ENCODE measurements around the gene SLC39A6.
"Not testable (repeated sequence)": the region's sequence is repeated elsewhere in the genome, so short reads cannot be mapped to it uniquely, and the experiment has no call there.

The SLC39A6 gene

GRCh38 chr18:36067055-36067957 is 61.8 kb downstream of the SLC39A6 start, which contains the start of gene RPRD1A:
Gene RPRD1A (minus strand): TSS chr18:36067559. CDS start chr18:36067404, 155 bp downstream.
- Mint-ChIP-seq H3K27me3 (ENCODE audit: low read depth) (no peaks in the 10 kb centered on the region), H3K27ac (peak within 1 kb of the TSS; percentile 92), H3K4me1 (ENCODE audit: low read depth) (peaks cover 28% of the 10 kb centered on the region), H3K4me3 (peak within 1 kb of the TSS; percentile 89), H3K9me3 (no peaks in the 10 kb centered on the region), H3K36me3 (ENCODE audit: low read depth) (peaks cover 5% of the 10 kb centered on the region)

- Mint-ChIP-seq H3K27me3 (ENCODE audit: low read depth) (no peaks in the 10 kb centered on the region), H3K36me3 (ENCODE audit: low read depth) (peaks cover 5% of the 10 kb centered on the region), H3K4me3 (peak overlapping the region; percentile 89), H3K4me1 (ENCODE audit: low read depth) (peaks cover 28% of the 10 kb centered on the region), H3K9me3 (no peaks in the 10 kb centered on the region), H3K27ac (peak overlapping the region; percentile 92)
Measured at GRCh38 chr18:36066686-36067054, 62.5 kb downstream of the SLC39A6 start.

- H3K27ac Mint-ChIP-seq = peak overlapping the region; percentile 92
Measured at GRCh38 chr18:36066001-36066400, 63.1 kb downstream of the SLC39A6 start.

GRCh38 chr18:36064809-36065079 is 64.4 kb downstream of the SLC39A6 start:
- H3K27me3 Mint-ChIP-seq (ENCODE audit: low read depth); H3K9me3 Mint-ChIP-seq; H3K27ac Mint-ChIP-seq; H3K36me3 Mint-ChIP-seq (ENCODE audit: low read depth): not testable (repeated sequence)
- Mint-ChIP-seq H3K4me1 (ENCODE audit: low read depth) (peaks cover 28% of the 10 kb centered on the region), H3K4me3 (peak overlapping the region; percentile 14)

More at GRCh38 chr18:36066001-36066400, 63.1 kb downstream of the SLC39A6 start:
- peaks cover 28% of the 10 kb centered on the region for H3K4me1 Mint-ChIP-seq (ENCODE audit: low read depth)
- no peaks in the 10 kb centered on the region for H3K9me3 Mint-ChIP-seq
- H3K4me3 Mint-ChIP-seq = peak overlapping the region; percentile 89
- no peaks in the 10 kb centered on the region for H3K27me3 Mint-ChIP-seq (ENCODE audit: low read depth)
- H3K36me3 Mint-ChIP-seq (ENCODE audit: low read depth) = peaks cover 5% of the 10 kb centered on the region

GRCh38 chr18:36064027-36064808 is 64.9 kb downstream of the SLC39A6 start:
- Mint-ChIP-seq H3K36me3 (ENCODE audit: low read depth) (peaks cover 5% of the 10 kb centered on the region), H3K27ac (no peak overlapping the region), H3K4me1 (ENCODE audit: low read depth) (peaks cover 28% of the 10 kb centered on the region), H3K9me3 (no peaks in the 10 kb centered on the region), H3K27me3 (ENCODE audit: low read depth) (no peaks in the 10 kb centered on the region), H3K4me3 (no peak overlapping the region)

- Mint-ChIP-seq H3K27me3 (ENCODE audit: low read depth) (no peaks in the 10 kb centered on the region), H3K9me3 (peaks cover 2% of the 10 kb centered on the region), H3K27ac (no peak overlapping the region), H3K4me3 (no peak overlapping the region), H3K36me3 (ENCODE audit: low read depth) (peaks cover 3% of the 10 kb centered on the region), H3K4me1 (ENCODE audit: low read depth) (peaks cover 7% of the 10 kb centered on the region)
Measured at GRCh38 chr18:36058674-36059073, 70.5 kb downstream of the SLC39A6 start.

Data from T-helper 1 cell treated with Interleukin-12 subunit alpha and Interleukin-12 subunit beta and Interleukin-4 antibody, amounts not matched to agents 30 μg/mL and 1 μg/mL, for 36 hours (primary cell).